NCI-H1092 treated with DMSO at 0.1 percent for 48 hours (cell line): ENCODE measurements around the gene GIPR.
"Not testable (repeated sequence)": the region's sequence is repeated elsewhere in the genome, so short reads cannot be mapped to it uniquely, and the experiment has no call there.

Source experiments
- DNase-seq: peaks from one replicate; lab custom pipeline; 2025; lab: John Stamatoyannopoulos, UW

GIPR gene, protein sequence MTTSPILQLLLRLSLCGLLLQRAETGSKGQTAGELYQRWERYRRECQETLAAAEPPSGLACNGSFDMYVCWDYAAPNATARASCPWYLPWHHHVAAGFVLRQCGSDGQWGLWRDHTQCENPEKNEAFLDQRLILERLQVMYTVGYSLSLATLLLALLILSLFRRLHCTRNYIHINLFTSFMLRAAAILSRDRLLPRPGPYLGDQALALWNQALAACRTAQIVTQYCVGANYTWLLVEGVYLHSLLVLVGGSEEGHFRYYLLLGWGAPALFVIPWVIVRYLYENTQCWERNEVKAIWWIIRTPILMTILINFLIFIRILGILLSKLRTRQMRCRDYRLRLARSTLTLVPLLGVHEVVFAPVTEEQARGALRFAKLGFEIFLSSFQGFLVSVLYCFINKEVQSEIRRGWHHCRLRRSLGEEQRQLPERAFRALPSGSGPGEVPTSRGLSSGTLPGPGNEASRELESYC

GRCh38 chr19:45667620-45668341, at the start of gene GIPR:
Gene GIPR, plus strand, starts transcription at chr19:45668221. Its CDS starts 1,300 bp downstream, at chr19:45669521.
- DNase-seq, result peak; percentile 2

- no peak for DNase-seq
Measured at GRCh38 chr19:45621389-45621788, 46.6 kb upstream of the GIPR start.

GRCh38 chr19:45621976-45622503, 46.0 kb upstream of the GIPR start:
- DNase-seq, result no peak

DNA sequence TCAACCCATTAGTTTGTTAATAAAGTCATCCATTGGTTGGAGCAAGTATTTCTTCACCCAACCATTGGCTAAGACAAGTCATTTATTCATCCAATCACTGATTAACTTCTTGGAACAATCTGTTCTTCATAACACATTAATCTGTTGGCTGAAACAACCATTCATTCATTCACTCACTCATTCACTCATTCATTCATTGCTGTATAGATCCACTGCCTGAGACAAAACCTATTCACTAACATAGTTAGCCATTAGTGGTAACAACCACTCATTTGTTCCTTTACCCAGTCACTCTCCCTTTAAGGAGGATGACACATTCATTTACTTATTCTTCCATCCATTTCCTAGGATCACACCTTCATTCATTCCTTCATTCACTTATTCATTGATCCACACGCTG, 44.0 kb upstream of the GIPR start:
- DNase-seq, result no peak

DNA sequence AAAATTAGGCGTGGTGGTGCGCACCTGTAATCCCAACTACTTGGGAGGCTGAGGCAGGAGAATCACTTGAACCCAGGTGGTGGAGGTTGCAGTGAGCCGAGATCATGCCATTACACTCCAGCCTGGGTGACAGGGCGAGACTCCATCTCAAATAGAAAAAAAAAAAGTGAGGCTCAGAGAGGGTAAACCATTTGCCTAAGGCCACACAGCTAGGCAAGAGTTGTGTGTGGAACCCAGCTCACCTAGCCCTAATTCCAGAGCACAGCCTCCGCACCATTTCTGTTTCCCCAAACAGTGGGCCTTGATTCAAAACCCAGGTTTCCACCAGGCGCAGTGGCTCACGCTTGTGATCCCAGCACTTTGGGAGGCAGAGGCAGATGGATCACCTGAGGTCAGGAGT, 39.8 kb upstream of the GIPR start:
- not testable (repeated sequence) for DNase-seq

DNA sequence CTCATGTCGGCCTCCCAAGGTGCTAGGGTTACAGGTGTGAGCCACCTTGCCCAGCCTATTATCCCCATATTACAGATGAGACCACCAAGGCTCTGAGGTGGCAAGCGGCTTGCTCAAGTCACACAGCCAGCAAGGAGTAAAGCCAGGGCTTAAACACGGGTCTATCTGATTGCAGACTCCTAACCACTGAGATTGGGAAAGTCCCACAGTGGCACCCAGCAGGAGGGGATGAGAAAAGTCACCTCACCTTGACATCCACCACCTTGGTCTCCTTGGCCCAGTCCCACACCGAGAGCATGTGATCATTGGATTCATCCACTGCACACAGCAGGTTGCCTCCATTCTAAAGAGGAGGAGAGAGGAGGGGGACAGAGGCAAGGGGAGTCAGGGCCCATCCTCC, 38.3 kb upstream of the GIPR start:
- DNase-seq, result no peak

GRCh38 chr19:45630463-45630862, 37.6 kb upstream of the GIPR start:
- DNase-seq, result no peak

DNA sequence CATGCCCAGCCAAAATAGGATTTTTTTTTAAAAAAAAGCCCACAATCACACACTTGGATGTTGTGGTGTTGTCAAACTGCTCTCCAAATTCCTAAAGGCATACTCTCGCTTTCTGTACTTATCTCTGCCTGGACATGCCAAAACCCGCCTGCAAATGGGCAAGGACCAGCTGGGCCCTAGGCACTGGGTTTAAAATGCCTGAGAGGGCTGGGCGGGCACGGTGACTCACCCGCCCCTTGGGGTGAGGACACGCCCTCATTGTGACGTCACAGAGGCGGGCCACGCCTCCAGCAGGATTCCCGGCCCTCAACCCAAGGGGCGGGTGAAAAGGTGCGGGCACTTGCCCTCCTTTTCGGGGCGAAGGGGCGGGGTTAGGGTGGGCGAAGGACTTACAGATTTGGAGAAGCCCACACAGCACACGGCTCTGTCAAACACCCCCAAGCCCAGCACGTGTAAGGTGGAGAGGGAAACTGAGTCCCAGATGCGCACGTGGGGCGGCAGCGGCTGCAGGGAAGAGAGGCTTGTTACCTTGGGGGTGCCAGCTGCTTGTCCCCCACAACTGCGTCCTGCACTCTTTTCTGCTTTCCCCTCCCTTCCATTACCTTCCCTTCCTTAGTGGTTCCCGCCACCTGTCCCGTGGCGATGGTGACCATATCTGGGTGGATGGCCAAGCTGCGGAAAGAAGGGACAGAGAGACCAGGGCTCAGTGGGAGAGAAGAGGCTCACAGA, 35.4 kb upstream of the GIPR start:
- no peak for DNase-seq

DNA sequence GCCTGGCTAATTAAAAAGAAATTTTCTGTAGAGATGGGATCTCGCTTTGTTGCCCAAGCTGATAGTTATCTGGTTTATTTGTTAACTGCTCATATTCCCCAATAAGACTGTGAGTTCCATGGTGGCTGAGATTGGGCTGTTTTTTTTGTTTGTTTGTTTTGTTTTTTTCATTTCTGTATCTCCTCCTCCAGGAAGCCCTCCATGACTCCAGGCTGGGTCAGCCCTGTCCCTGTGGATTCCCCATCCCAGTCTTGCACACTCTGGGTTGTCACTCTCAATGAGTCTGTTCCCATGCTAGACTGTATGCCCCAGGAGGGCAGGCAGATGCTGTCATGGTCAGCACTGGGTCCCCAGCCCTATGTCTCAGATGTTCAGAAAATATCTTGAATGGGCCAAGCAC, 31.7 kb upstream of the GIPR start:
- no peak for DNase-seq

DNA sequence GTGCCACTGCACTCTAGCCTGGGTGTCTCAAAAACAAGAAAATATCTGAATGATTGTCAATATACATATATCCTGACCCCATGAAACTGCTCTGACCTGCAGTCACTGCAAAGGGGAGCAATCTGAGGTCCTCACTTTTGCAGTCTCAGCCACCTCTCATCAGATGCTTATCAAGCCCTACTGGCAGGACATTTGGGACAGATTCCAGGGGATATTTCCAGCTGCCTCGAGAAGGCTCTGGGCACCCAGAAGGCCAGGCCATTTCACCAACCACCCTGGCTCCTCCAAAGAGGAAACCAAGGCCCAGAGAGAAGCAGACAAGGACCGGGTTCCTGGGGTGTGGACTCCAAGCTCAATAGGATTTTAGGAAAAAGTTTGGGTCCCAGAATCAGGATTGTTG, 31.1 kb upstream of the GIPR start:
- no peak for DNase-seq

DNA sequence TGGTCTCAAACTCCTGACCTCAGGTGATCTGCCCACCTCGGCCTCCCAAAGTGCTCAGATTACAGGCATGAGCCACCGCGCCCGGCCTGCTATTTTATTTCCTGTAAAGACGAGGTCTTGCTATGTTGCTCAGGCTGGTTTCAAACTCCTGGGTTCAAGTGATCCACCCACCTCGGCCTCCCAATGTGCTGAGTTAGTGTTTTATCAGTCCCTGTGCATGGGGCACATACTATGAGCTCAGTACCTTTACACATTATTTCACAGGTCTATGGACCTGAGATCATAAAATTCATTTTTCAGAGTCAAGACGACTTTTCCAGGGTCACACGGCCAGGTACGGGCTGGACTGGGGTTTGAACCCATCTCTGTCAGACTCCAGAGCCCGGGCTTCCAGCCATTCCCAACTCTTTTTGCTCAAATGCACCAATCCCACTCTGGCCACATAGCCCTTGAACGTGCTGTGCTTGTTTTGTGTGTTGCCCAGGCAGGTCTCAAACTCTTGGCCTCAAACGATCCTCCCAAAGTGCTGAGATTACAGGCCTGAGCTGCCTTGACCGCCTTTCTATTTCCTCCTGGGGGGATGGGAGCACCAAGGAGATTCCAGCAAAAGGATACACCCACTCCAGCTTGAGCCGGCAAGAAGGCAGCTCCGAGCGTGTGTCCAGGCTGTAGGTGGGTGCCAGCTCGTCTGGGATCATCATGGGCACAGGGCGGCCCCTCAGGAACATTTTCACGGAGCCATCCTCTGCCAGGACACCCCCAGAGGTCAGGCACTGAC, 29.9 kb upstream of the GIPR start:
- no peak for DNase-seq

DNA sequence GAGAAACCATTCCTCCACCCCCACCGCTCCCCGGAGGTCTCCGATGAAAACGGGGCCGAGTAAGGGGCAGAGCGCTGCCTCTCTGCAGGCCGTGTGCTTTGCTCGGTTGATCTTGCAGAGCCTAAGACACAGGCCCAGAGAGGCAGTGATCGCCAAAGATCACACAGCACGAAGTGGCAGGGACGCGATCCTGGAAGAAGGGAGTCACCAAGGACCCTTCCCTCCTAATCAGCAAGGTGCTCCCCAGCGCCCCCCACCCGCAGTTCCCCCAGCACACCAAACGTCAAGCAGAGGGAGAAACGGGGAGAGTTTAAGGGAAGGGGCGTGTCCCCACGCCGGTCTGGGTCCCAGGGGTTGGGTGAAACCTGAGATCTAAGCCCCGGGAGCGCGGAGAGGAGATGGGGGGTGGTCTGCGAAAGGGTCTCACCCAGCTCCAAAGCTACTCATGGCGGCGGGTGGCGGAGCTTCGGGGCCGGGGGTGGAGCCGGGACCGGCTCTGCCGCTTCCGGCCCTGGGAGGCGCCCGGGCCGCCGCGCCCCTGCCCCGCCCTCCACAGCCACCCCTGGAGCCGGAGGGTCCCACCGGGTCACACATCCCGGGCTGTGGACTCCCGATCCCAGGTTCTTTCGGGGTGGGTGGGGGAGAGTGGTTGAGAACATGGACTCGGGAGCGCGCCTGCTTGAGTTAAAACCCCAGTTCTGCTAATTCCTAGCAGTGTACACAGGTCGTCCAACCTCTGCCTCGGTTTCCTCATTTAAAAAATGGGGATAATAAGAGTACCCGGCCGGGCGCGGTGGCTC, 28.9 kb upstream of the GIPR start, which contains the start of gene EML2:
Gene EML2 (minus strand): TSS at position 468 of the 800 bp plus-strand sequence. CDS start 21 bp downstream, at position 447.
- DNase-seq, result peak; percentile 13

DNA sequence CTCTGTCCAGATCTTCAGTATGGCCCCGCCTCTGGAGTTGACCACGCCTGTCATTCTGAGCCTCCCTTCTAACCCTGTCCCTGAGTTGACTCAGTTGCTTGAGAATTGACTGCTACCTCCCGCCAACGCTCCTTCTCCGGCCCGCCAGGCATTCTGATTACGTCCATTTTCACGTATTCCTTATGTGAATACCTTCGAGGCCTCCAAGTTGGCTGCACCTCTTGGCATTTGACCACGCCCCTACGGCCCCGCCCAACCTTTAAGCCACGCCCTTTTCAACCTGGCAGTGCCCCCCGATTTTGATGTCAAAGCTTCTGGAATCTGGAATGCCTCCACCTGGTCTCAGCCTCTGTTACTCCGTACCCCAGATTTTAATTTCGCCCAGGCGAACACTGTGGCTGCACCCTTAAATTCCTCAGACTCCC, 27.2 kb upstream of the GIPR start:
- DNase-seq, result no peak

DNA sequence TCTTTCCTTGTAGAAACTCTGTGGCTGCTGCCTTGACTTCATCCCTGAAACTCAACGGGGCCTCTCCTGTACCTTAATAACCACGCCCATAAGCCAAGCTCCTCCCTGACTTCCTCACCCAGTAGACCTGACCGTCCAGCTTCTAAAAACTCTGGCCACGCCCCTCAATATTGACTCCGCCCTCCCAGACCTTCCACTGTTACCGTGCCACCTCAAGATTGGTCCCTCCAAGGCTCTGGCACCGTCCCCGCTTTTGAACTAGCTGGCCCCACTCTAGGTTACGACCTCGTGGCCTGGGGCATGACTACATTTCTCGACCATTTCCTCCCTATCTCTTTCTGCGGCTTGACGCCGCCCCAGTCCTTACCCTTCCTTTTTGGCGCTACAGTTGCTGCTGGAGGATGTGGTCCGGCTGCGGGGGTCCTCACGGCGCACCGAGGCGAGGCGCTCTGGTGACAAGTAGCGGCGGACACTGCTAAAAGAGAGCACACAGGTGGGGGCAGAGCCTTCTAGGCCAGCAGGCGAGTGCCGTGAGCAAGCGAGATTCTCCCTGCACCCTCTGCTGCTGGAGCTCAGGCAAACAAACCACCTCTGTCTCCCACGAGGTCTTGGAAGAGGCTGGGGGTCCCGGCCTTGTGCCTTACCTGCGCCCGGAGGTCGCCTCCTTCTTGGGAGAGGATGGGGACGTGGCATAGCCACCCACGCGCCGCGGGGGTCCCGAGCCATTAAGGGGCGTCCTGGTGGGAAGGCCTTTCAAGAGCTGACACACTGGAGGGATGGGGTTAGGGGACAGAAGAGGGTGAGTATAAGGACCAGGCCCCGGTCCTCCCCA, 26.5 kb upstream of the GIPR start:
- DNase-seq, result peak; percentile 28

DNA sequence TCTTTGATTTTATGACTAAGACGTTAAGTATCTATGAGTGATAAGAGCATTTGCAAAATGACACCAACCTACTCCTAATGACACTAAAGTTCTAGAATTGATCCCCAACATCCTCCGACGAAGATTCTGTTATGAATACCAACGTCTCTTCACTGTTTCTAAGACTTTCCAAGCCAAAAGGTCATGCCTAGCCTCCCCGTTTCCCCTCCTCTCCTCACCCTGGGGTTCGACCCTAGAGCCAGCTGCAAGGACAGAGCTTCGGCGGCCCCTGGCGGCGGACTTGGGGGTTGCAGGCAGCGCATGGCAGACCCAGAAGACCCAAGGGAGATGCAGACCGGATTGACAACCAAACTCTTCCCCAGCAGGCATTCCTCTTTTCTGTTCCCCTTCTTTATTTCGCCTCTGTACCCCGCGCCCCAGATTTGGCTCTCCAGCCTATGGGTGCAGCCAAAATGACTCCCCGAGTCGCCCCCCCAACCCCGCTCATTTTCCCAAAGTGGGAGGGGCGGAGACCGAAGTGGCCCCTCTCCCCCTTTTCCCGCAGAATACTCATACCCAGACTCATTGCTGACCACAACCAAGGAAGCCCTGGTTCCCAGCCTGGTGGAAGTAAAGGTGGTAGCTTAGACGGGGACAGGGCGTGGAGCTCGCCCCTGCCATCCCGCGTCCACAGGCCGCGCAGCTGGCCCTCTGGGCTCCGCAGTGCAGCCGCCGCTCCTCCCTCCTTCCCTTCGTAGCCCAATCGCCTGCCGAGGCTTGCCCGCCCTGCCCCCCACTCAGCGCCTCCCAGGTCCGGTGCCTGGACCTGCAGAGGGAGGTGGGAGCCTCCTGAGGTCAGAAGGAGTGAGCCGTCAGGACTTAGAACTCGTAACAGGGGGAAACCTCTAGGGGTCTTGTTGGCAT, 24.7 kb upstream of the GIPR start:
- peak; percentile 73 for DNase-seq

- DNase-seq, result no peak
Measured at GRCh38 chr19:45643927-45644771, 23.9 kb upstream of the GIPR start.

DNA sequence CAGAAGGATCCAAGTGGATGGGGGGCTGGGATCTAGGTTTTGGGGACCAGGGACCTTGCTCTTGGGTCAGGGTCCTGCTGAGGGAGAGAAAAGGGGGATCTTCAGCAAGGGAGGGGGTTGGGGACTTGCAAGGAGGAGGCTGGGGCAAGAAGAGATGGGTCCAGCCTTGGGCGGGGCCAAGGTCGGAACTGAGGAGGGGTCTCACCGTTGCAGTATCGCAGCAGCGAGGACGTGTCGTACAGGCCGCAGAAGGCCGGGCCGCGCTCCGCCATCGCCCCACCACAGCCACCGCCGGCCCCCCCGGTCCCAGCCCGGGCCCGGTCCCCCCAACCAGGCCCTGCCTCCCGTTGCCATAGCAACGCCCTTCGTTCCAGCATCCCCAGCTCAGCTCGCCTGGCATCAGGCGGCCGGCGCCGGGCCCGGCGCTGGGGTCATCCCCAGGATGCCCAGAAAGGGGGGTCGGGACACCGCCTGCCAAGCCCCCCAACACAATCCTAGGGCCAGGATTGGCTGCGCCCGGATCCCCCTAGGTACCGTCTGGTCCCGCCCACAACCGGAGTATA, 22.9 kb upstream of the GIPR start:
- DNase-seq, result no peak
